Mammary epithelial cell (primary cell): ENCODE results near the gene TSPAN9.

Source experiments
- EZH2 ChIP-seq: IDR thresholded peaks from 2 replicates; pipeline ENCODE4 v1.6.1; 2012; ENCODE audit warnings: low read length, inconsistent platforms, borderline replicate concordance
- TF ChIP-seq, protein P1 (sequence below), 2 donors: IDR thresholded peaks in 1 of 2; conservative IDR thresholded peaks in 1 of 2; 2 replicates each; pipeline ENCODE4 v1.5.1; 2011 to 2012; ENCODE audit warnings: inconsistent platforms in 2 of 2, low read length in 2 of 2, mild to moderate bottlenecking in 2 of 2, control low read depth in 1 of 2, low read depth in 1 of 2; ENCODE audit not compliant: insufficient read depth in 1 of 2; ENCODE audit errors: extremely low read depth in 1 of 2

DNA sequence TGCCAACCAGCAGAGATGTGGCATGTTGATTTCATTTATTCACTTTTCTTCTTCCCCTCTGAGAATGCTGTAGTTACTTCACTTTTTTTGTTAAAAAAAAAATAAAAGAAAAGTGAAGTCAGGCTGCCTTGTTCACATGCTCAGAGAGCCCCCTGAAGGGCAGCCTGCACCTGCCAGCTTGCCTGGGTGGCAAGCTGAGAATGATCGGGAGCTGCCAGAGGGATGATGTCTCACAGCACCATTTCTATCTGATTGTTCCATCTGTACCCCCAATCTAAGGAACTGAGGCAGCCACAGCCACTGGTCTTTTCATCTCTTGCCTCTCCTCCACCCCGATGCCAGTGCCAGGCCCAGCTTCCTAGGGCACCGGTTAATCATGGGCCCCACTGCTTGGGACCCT lies 118.2 kb downstream of the TSPAN9 start:
- no peak for TF ChIP-seq EZH2
- TF ChIP-seq, protein P1, sequence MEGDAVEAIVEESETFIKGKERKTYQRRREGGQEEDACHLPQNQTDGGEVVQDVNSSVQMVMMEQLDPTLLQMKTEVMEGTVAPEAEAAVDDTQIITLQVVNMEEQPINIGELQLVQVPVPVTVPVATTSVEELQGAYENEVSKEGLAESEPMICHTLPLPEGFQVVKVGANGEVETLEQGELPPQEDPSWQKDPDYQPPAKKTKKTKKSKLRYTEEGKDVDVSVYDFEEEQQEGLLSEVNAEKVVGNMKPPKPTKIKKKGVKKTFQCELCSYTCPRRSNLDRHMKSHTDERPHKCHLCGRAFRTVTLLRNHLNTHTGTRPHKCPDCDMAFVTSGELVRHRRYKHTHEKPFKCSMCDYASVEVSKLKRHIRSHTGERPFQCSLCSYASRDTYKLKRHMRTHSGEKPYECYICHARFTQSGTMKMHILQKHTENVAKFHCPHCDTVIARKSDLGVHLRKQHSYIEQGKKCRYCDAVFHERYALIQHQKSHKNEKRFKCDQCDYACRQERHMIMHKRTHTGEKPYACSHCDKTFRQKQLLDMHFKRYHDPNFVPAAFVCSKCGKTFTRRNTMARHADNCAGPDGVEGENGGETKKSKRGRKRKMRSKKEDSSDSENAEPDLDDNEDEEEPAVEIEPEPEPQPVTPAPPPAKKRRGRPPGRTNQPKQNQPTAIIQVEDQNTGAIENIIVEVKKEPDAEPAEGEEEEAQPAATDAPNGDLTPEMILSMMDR (conservative IDR thresholded peaks at IDR 0.05 in 1 of 2, IDR thresholded peaks at IDR 0.05 in 1 of 2; ENCODE audit: extremely low read depth in 1 of 2, insufficient read depth in 1 of 2, low read depth in 1 of 2, low read length in 2 of 2), result no peak
